Measurements from ENCODE around the gene C12orf60. TPM values are rescaled to one million over a fixed set of nuclear protein-coding genes. Genes with fewer than 3 reads are reported as not detected.

C12orf60 gene
- total RNA-seq, 1 experiment from 2014 or later, result 0.54 TPM

DNA sequence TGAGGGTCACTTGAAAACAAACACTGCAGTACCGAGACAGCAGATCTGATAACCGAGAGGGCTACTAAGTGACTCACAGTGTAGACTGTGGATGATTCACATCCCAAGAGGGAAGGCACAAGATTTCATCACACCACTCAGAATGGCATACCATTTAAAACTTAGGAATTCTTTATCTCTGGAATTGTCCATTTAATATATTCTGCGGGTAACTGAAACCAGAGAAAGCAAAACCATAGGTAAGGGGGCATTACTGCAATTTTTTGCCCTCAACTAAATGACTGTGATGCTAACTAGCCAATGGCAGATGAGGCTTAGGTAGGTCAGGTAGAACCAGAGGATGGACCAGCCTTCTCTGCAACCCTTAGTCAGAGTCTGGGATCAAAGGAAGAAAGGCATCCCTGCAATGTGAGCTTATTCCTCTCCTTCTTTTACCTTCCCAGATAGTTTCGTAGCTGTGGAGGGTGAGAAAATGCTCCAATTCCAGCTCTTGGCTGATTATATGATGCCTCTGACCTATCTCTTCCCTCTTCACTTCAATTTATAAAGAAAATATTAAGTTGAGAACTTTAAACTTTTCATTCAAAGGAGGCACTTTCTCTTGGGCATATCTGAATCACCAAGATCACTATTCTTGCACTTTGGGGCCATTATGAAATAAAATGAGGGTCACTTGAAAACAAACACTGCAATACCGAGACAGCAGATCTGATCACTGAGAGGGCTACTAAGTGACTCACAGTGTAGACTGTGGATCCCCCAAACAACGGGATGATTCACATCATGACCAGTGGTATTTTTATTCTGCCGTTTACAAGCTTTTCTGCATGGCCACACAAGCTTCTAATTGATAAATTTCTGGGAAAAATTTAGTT, 33.1 kb downstream of the C12orf60 start:
- POLR2A ChIA-PET, result no interaction called here
- BruUV-seq (replicated peaks), result no TSS peak
- DNase-seq (ENCODE audit: low read depth, low spot score) (peak; percentile 36), ATAC-seq (peak; percentile 91)
- CTCF ChIA-PET, result no interaction called here
- Histone ChIP-seq H3K36me3 (ENCODE audit: control insufficient read depth, insufficient read depth, low read length) (no peaks in the 10 kb centered on the region), H3K9me3 (ENCODE audit: control insufficient read depth, insufficient read depth, low read depth, low read length) (no peaks in the 10 kb centered on the region), H3K4me3 (ENCODE audit: low read depth in 2 of 2, low read length in 2 of 2) (no peak overlapping the region), H3K27ac (ENCODE audit: low read length) (0 out of 2 replicates have a peak overlapping the region, but pooled peaks have one; percentile 7), H3K4me1 (ENCODE audit: control insufficient read depth, insufficient read depth, low read length) (no peaks in the 10 kb centered on the region), H3K27me3 (ENCODE audit: control insufficient read depth, insufficient read depth, low read length) (no peaks in the 10 kb centered on the region)
- TF ChIP-seq, protein P1, sequence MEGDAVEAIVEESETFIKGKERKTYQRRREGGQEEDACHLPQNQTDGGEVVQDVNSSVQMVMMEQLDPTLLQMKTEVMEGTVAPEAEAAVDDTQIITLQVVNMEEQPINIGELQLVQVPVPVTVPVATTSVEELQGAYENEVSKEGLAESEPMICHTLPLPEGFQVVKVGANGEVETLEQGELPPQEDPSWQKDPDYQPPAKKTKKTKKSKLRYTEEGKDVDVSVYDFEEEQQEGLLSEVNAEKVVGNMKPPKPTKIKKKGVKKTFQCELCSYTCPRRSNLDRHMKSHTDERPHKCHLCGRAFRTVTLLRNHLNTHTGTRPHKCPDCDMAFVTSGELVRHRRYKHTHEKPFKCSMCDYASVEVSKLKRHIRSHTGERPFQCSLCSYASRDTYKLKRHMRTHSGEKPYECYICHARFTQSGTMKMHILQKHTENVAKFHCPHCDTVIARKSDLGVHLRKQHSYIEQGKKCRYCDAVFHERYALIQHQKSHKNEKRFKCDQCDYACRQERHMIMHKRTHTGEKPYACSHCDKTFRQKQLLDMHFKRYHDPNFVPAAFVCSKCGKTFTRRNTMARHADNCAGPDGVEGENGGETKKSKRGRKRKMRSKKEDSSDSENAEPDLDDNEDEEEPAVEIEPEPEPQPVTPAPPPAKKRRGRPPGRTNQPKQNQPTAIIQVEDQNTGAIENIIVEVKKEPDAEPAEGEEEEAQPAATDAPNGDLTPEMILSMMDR (IDR thresholded peaks at IDR 0.05), result no peak
- TF ChIP-seq TCF7L2 (IDR thresholded peaks at IDR 0.05; ENCODE audit: low read depth, low read length), result 0 out of 2 replicates have a peak, but pooled peaks have one; percentile 20
- in situ Hi-C loops (cut with HindIII; ENCODE audit: low pct_unique_long_range_greater_than_20kb, low sequenced_read_pairs), result no loop called here
- intact Hi-C loops (cut with micrococcal nuclease; ENCODE audit: unreplicated experiment), result no loop called here

DNA sequence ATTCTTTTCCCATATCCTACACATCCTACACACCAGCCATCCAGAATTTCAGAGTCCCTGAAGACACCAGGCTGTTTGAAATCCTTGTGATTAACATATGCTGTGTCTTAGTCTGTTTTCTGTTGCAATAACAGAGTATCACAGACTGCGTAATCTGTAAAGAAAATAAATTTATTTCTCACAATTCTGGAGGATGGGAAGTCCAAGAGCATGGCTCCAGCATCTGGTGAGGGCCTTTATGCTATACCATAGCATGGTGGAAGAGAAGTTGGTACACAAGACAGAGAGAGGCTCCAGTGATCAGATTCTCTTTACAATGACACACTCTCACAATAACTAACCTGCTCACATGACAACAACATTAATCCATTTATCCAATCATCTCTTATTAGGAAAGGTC, 35.8 kb downstream of the C12orf60 start:
- Histone ChIP-seq H3K9me3 (ENCODE audit: control insufficient read depth, insufficient read depth, low read depth, low read length) (no peaks in the 10 kb centered on the region), H3K27ac (ENCODE audit: low read length) (no peak overlapping the region), H3K4me3 (ENCODE audit: low read depth in 2 of 2, low read length in 2 of 2) (no peak overlapping the region), H3K36me3 (ENCODE audit: control insufficient read depth, insufficient read depth, low read length) (no peaks in the 10 kb centered on the region), H3K27me3 (ENCODE audit: control insufficient read depth, insufficient read depth, low read length) (no peaks in the 10 kb centered on the region), H3K4me1 (ENCODE audit: control insufficient read depth, insufficient read depth, low read length) (no peaks in the 10 kb centered on the region)
- intact Hi-C loops (cut with micrococcal nuclease; ENCODE audit: unreplicated experiment), result no loop called here
- DNase-seq (ENCODE audit: low read depth, low spot score) (no peak), ATAC-seq (no peak)
- in situ Hi-C loops (cut with HindIII; ENCODE audit: low pct_unique_long_range_greater_than_20kb, low sequenced_read_pairs), result no loop called here
- no peak for TF ChIP-seq POLR2AphosphoS5 (IDR thresholded peaks at IDR 0.05; ENCODE audit: low read depth, low read length)
- TF ChIP-seq, protein P1 (IDR thresholded peaks at IDR 0.05), result no peak
- TF ChIP-seq, protein P2, sequence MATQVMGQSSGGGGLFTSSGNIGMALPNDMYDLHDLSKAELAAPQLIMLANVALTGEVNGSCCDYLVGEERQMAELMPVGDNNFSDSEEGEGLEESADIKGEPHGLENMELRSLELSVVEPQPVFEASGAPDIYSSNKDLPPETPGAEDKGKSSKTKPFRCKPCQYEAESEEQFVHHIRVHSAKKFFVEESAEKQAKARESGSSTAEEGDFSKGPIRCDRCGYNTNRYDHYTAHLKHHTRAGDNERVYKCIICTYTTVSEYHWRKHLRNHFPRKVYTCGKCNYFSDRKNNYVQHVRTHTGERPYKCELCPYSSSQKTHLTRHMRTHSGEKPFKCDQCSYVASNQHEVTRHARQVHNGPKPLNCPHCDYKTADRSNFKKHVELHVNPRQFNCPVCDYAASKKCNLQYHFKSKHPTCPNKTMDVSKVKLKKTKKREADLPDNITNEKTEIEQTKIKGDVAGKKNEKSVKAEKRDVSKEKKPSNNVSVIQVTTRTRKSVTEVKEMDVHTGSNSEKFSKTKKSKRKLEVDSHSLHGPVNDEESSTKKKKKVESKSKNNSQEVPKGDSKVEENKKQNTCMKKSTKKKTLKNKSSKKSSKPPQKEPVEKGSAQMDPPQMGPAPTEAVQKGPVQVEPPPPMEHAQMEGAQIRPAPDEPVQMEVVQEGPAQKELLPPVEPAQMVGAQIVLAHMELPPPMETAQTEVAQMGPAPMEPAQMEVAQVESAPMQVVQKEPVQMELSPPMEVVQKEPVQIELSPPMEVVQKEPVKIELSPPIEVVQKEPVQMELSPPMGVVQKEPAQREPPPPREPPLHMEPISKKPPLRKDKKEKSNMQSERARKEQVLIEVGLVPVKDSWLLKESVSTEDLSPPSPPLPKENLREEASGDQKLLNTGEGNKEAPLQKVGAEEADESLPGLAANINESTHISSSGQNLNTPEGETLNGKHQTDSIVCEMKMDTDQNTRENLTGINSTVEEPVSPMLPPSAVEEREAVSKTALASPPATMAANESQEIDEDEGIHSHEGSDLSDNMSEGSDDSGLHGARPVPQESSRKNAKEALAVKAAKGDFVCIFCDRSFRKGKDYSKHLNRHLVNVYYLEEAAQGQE (IDR thresholded peaks at IDR 0.05; ENCODE audit: insufficient read depth in 1 of 2, low read depth in 2 of 2, low read length in 1 of 2), result no peak
- no peak for TF ChIP-seq SIN3A (IDR thresholded peaks at IDR 0.05; ENCODE audit: borderline replicate concordance, insufficient read depth, low read depth, low read length)
- no peak for TF ChIP-seq TCF7L2 (IDR thresholded peaks at IDR 0.05; ENCODE audit: low read depth, low read length)
- ChIA-PET CTCF (no interaction called here), POLR2A (no interaction called here)
- BruUV-seq (replicated peaks), result no TSS peak

Measured in Panc1 (cell line).